Measurements from ENCODE around the gene DTX4. TPM values are rescaled to one million over a fixed set of nuclear protein-coding genes. Genes with fewer than 3 reads are reported as not detected.

Gene DTX4
- polyA plus RNA-seq, 1 donor from 2014 or later, result 31.4 TPM

DNA sequence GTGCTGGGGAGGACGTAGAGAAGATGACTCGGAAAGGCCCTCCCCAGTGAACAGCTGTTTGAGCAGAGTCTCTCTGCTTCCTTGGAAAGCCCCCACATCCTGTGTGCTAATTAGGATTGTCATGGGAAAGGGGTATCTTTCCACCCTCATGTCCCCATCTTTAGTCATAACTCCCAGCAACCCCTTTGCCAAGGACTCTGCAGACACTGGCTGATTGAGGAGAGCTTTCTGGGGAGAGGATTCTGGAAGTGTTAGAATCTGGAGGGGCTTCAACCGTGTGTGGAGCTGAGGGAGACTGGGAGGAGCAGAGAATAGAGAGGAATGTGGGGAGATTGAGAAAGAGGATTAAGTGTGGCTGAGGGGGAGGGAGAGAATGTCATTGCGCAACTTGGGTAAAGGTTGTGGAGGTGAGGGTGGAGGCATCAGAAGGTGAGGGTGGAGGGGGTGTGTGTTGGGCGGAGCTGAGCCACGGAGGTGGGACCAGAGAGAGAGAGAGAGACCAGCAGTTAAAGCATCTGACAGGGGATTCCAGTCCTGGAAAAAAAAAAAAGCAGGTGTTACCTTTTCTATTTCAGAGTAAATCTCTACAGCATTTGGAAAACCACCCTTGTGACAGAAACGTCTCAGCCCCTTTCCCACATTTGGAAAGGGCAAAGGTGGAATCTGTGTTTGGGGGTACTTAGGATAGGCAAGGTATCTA lies 2.2 kb downstream of the DTX4 start:
- no peaks in the 10 kb centered on the region for H3K27me3 ChIP-seq (ENCODE audit: insufficient read depth, low read depth, low read length)
- peak overlapping the region; percentile 94 for H3K4me3 ChIP-seq (ENCODE audit: low read length)
- H3K4me2 ChIP-seq (ENCODE audit: low read length), result peak overlapping the region; percentile 85
- peaks cover 50% of the 10 kb centered on the region for H3K79me2 ChIP-seq (replicated peaks; ENCODE audit: insufficient read depth, low read length)
- TF ChIP-seq POLR2AphosphoS5 (IDR thresholded peaks at IDR 0.05), result peak; percentile 44
- TF ChIP-seq, protein P1, sequence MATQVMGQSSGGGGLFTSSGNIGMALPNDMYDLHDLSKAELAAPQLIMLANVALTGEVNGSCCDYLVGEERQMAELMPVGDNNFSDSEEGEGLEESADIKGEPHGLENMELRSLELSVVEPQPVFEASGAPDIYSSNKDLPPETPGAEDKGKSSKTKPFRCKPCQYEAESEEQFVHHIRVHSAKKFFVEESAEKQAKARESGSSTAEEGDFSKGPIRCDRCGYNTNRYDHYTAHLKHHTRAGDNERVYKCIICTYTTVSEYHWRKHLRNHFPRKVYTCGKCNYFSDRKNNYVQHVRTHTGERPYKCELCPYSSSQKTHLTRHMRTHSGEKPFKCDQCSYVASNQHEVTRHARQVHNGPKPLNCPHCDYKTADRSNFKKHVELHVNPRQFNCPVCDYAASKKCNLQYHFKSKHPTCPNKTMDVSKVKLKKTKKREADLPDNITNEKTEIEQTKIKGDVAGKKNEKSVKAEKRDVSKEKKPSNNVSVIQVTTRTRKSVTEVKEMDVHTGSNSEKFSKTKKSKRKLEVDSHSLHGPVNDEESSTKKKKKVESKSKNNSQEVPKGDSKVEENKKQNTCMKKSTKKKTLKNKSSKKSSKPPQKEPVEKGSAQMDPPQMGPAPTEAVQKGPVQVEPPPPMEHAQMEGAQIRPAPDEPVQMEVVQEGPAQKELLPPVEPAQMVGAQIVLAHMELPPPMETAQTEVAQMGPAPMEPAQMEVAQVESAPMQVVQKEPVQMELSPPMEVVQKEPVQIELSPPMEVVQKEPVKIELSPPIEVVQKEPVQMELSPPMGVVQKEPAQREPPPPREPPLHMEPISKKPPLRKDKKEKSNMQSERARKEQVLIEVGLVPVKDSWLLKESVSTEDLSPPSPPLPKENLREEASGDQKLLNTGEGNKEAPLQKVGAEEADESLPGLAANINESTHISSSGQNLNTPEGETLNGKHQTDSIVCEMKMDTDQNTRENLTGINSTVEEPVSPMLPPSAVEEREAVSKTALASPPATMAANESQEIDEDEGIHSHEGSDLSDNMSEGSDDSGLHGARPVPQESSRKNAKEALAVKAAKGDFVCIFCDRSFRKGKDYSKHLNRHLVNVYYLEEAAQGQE (IDR thresholded peaks at IDR 0.05; ENCODE audit: borderline replicate concordance), result peak; percentile 74
- no peak for TF ChIP-seq TAF1 (IDR thresholded peaks at IDR 0.05; ENCODE audit: low read depth)
- H3K27ac ChIP-seq (ENCODE audit: low read length), result peak overlapping the region; percentile 87
- peaks cover 12% of the 10 kb centered on the region for H3F3A ChIP-seq (ENCODE audit: insufficient read depth, low read length, poor library complexity, severe bottlenecking)
- no peaks in the 10 kb centered on the region for H3K9me2 ChIP-seq (ENCODE audit: insufficient read depth, low read length)
- no peaks in the 10 kb centered on the region for H4K20me1 ChIP-seq (ENCODE audit: insufficient read depth)
- H3K36me3 ChIP-seq (ENCODE audit: insufficient read depth, low read length), result no peaks in the 10 kb centered on the region
- H3K9me3 ChIP-seq (ENCODE audit: low read length), result no peaks in the 10 kb centered on the region
- peak overlapping the region; percentile 99 for H3K9ac ChIP-seq (ENCODE audit: low read length)
- peak overlapping the region; percentile 58 for H2AFZ ChIP-seq (ENCODE audit: low read depth, low read length)

DNA sequence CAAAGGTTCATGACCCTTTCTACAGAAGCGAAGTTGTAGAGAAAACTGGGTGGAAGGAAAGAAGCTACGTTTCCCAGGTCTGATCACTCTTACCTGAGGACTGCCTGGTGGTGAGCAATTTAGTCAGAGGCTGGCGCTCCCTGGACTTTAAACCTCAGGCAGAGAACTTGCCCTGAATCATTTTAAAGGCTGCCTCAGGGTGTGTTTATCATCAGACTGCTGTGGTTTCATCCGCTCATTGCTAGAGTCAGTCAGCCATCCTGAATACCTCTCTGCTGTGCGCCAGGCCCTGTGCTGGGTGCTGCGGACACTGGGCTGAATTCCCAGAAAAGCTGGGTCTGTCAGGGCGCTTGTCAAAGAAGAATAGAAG lies 2.7 kb downstream of the DTX4 start:
- Histone ChIP-seq H3K27ac (ENCODE audit: low read length) (peak overlapping the region; percentile 87), H3K27me3 (ENCODE audit: insufficient read depth, low read depth, low read length) (no peaks in the 10 kb centered on the region), H3K9me2 (ENCODE audit: insufficient read depth, low read length) (no peaks in the 10 kb centered on the region), H3K36me3 (ENCODE audit: insufficient read depth, low read length) (no peaks in the 10 kb centered on the region), H3K9me3 (ENCODE audit: low read length) (no peaks in the 10 kb centered on the region), H3F3A (ENCODE audit: insufficient read depth, low read length, poor library complexity, severe bottlenecking) (peaks cover 12% of the 10 kb centered on the region), H3K9ac (ENCODE audit: low read length) (peak overlapping the region; percentile 99), H4K20me1 (ENCODE audit: insufficient read depth) (no peaks in the 10 kb centered on the region), H3K4me2 (ENCODE audit: low read length) (peak overlapping the region; percentile 85), H2AFZ (ENCODE audit: low read depth, low read length) (no peak overlapping the region), H3K79me2 (replicated peaks; ENCODE audit: insufficient read depth, low read length) (peaks cover 50% of the 10 kb centered on the region), H3K4me3 (ENCODE audit: low read length) (peak overlapping the region; percentile 94)
- TF ChIP-seq SMC3 (conservative IDR thresholded peaks at IDR 0.05; ENCODE audit: poor library complexity), result no peak
- no peak for TF ChIP-seq RAD21 (conservative IDR thresholded peaks at IDR 0.05)
- TF ChIP-seq MXI1 (conservative IDR thresholded peaks at IDR 0.05; ENCODE audit: poor library complexity, severe bottlenecking), result no peak
- no peak for TF ChIP-seq POLR2AphosphoS5 (IDR thresholded peaks at IDR 0.05)
- no peak for TF ChIP-seq TAF1 (IDR thresholded peaks at IDR 0.05; ENCODE audit: low read depth)
- TF ChIP-seq, protein P2, sequence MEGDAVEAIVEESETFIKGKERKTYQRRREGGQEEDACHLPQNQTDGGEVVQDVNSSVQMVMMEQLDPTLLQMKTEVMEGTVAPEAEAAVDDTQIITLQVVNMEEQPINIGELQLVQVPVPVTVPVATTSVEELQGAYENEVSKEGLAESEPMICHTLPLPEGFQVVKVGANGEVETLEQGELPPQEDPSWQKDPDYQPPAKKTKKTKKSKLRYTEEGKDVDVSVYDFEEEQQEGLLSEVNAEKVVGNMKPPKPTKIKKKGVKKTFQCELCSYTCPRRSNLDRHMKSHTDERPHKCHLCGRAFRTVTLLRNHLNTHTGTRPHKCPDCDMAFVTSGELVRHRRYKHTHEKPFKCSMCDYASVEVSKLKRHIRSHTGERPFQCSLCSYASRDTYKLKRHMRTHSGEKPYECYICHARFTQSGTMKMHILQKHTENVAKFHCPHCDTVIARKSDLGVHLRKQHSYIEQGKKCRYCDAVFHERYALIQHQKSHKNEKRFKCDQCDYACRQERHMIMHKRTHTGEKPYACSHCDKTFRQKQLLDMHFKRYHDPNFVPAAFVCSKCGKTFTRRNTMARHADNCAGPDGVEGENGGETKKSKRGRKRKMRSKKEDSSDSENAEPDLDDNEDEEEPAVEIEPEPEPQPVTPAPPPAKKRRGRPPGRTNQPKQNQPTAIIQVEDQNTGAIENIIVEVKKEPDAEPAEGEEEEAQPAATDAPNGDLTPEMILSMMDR (IDR thresholded peaks at IDR 0.05; ENCODE audit: poor library complexity, severe bottlenecking), result no peak
- no peak for TF ChIP-seq EZH2 (IDR thresholded peaks at IDR 0.05; ENCODE audit: borderline replicate concordance, insufficient read depth, low read length, poor library complexity, severe bottlenecking)
- no peak for TF ChIP-seq EP300 (conservative IDR thresholded peaks at IDR 0.05; ENCODE audit: poor library complexity, severe bottlenecking)
- TF ChIP-seq, protein P1 (IDR thresholded peaks at IDR 0.05; ENCODE audit: borderline replicate concordance), result no peak
